ENCODE measurements around the gene MSH4.
"Not testable (repeated sequence)": the region's sequence is repeated elsewhere in the genome, so short reads cannot be mapped to it uniquely, and the experiment has no call there.

GRCh38 chr1:75801480-75801879 lies 4.8 kb downstream of the MSH4 start:
- TF ChIP-seq USF2 (IDR thresholded peaks at IDR 0.05); POLR2A (IDR thresholded peaks at IDR 0.05; ENCODE audit: low read length); EHMT2 (IDR thresholded peaks at IDR 0.05; ENCODE audit: low read depth); NR3C1 (IDR thresholded peaks at IDR 0.05); CTCF (IDR thresholded peaks at IDR 0.05); CHD2 (IDR thresholded peaks at IDR 0.05; ENCODE audit: low read length, partially characterized antibody); MAX (IDR thresholded peaks at IDR 0.05); PBX3 (IDR thresholded peaks at IDR 0.05); ESRRA (IDR thresholded peaks at IDR 0.05; ENCODE audit: borderline replicate concordance, low read length); HMGXB4 (CRISPR knock-in tag; IDR thresholded peaks at IDR 0.05; ENCODE audit: borderline replicate concordance); SMC3 (IDR thresholded peaks at IDR 0.05); MYC (IDR thresholded peaks at IDR 0.05; ENCODE audit: borderline replicate concordance, low read length); EP300 (IDR thresholded peaks at IDR 0.05): not testable (repeated sequence)

Measured in A549 (cell line).